GM18867 (cell line): ENCODE data around the gene ALK.

Source experiments
- ATAC-seq: cut with Tn5 transposase; IDR thresholded peaks from one replicate; pipeline ENCODE4 v1.9.1; 2021; ENCODE audit warnings: mild to moderate bottlenecking, moderate library complexity; ENCODE audit not compliant: unreplicated experiment

The ALK gene

GRCh38 chr2:29723255-29724001, 198.0 kb downstream of the ALK start:
- peak; percentile 86 for ATAC-seq

- ATAC-seq = no peak
These were observed 201.7 kb downstream of the ALK start for GRCh38 chr2:29719639-29720038.

- ATAC-seq = no peak
These were observed 203.2 kb downstream of the ALK start for GRCh38 chr2:29718076-29718686.

GRCh38 chr2:29715655-29716054, 205.7 kb downstream of the ALK start:
- ATAC-seq = no peak

GRCh38 chr2:29714333-29714732, 207.1 kb downstream of the ALK start:
- no peak for ATAC-seq

GRCh38 chr2:29706171-29706720, 215.1 kb downstream of the ALK start:
- ATAC-seq = no peak

- no peak for ATAC-seq
These were observed 215.8 kb downstream of the ALK start for GRCh38 chr2:29705616-29706015.

- no peak for ATAC-seq
These were observed 218.1 kb downstream of the ALK start for GRCh38 chr2:29703336-29703735.

- no peak for ATAC-seq
These were observed 219.1 kb downstream of the ALK start for GRCh38 chr2:29702276-29702675.

GRCh38 chr2:29700560-29700959, 220.8 kb downstream of the ALK start:
- no peak for ATAC-seq

GRCh38 chr2:29699045-29699444, 222.3 kb downstream of the ALK start:
- ATAC-seq = no peak

- ATAC-seq = no peak
These were observed 223.2 kb downstream of the ALK start for GRCh38 chr2:29698216-29698615.

- ATAC-seq = no peak
These were observed 223.7 kb downstream of the ALK start for GRCh38 chr2:29697715-29698114.

GRCh38 chr2:29697181-29697580, 224.2 kb downstream of the ALK start:
- ATAC-seq = no peak

- ATAC-seq = no peak
These were observed 226.6 kb downstream of the ALK start for GRCh38 chr2:29694741-29695140.

- ATAC-seq = no peak
These were observed 229.9 kb downstream of the ALK start for GRCh38 chr2:29691391-29691950.

- ATAC-seq = no peak
These were observed 231.7 kb downstream of the ALK start for GRCh38 chr2:29689666-29690065.

GRCh38 chr2:29688429-29688828, 233.0 kb downstream of the ALK start:
- ATAC-seq = no peak

GRCh38 chr2:29687121-29687520, 234.3 kb downstream of the ALK start:
- no peak for ATAC-seq

- no peak for ATAC-seq
These were observed 244.4 kb downstream of the ALK start for GRCh38 chr2:29676886-29677453.

- ATAC-seq = no peak
These were observed 256.8 kb downstream of the ALK start for GRCh38 chr2:29664578-29664977.

GRCh38 chr2:29663268-29663667, 258.1 kb downstream of the ALK start:
- ATAC-seq = no peak
